Measurements from ENCODE around the gene PARS2. TPM values are rescaled to one million over a fixed set of nuclear protein-coding genes. Genes with fewer than 3 reads are reported as not detected.

PARS2 gene
- polyA plus RNA-seq, 1 donor (not counting 4 experiments of a cell fraction or from before 2014, with no cell fraction given) = 3.0 TPM

DNA sequence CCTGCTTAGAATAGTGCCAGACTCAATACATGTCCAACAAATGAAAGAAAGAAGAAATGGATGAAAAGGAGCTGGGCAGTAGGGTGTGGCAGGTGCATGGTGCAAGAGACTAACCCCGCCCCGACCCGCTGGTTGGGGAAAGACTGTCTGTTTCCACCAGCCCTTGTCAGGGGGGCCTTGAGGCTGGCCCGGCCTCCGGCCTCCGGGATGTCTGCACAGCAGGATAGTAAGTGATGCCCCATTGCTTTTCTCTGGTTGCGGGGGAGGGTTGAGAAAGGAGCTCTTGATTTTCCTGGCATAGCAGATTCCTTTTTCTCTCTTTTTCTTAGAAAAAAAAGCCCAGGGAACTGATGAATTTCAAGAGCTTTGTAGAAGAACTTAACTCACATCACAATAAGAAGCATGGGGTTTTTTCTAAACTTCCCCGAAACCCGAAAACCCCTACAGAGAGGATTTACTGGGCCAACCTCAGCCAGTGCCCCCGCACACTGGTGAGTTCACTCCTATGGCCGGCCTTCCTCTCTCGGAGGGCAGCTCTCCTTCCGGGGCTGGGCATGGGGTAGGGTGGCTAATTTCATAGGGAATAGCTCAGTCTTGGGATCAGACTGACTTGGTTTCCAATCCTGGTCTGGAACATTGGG, 49.3 kb upstream of the PARS2 start:
- Histone ChIP-seq H3K9ac (ENCODE audit: control insufficient read depth, extremely low read depth, insufficient read depth, low read length) (no peak overlapping the region), H3K9me1 (ENCODE audit: control insufficient read depth, extremely low read depth, insufficient read depth, low read length) (no peaks in the 10 kb centered on the region), H4K20me1 (ENCODE audit: control insufficient read depth, extremely low read depth, insufficient read depth, low read length) (no peaks in the 10 kb centered on the region), H3K27me3 (ENCODE audit: control insufficient read depth, extremely low read depth, insufficient read depth, low read length) (peaks cover 7% of the 10 kb centered on the region), H2AFZ (ENCODE audit: control insufficient read depth, low read length) (no peak overlapping the region), H3K4me2 (ENCODE audit: control insufficient read depth, extremely low read depth, insufficient read depth, low read depth, low read length) (no peak overlapping the region), H3K4me1 (ENCODE audit: control insufficient read depth, extremely low read depth, insufficient read depth, low read length) (peaks cover 1% of the 10 kb centered on the region), H3K79me2 (ENCODE audit: control insufficient read depth, insufficient read depth, low read length) (no peaks in the 10 kb centered on the region), H3K27ac (ENCODE audit: control insufficient read depth, insufficient read depth, low read length) (no peak overlapping the region), H3K36me3 (ENCODE audit: control insufficient read depth in 2 of 2, extremely low read depth in 1 of 2, insufficient read depth in 2 of 2, low read length in 2 of 2) (no peaks in the 10 kb centered on the region), H3K9me3 (ENCODE audit: control insufficient read depth, low read depth, low read length) (no peaks in the 10 kb centered on the region), H3K4me3 (ENCODE audit: control insufficient read depth in 2 of 3, extremely low read depth in 1 of 3, insufficient read depth in 2 of 3, low read depth in 1 of 3, low read length in 3 of 3) (no peak overlapping the region)
- TF ChIP-seq, protein P1, sequence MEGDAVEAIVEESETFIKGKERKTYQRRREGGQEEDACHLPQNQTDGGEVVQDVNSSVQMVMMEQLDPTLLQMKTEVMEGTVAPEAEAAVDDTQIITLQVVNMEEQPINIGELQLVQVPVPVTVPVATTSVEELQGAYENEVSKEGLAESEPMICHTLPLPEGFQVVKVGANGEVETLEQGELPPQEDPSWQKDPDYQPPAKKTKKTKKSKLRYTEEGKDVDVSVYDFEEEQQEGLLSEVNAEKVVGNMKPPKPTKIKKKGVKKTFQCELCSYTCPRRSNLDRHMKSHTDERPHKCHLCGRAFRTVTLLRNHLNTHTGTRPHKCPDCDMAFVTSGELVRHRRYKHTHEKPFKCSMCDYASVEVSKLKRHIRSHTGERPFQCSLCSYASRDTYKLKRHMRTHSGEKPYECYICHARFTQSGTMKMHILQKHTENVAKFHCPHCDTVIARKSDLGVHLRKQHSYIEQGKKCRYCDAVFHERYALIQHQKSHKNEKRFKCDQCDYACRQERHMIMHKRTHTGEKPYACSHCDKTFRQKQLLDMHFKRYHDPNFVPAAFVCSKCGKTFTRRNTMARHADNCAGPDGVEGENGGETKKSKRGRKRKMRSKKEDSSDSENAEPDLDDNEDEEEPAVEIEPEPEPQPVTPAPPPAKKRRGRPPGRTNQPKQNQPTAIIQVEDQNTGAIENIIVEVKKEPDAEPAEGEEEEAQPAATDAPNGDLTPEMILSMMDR (optimal IDR thresholded peaks at IDR 0.05 in 1 of 3, IDR thresholded peaks at IDR 0.05 in 1 of 3, conservative IDR thresholded peaks at IDR 0.05 in 1 of 3; ENCODE audit: extremely low read depth in 1 of 3, insufficient read depth in 2 of 3, low read length in 3 of 3) = no peak
- TF ChIP-seq EZH2 (IDR thresholded peaks at IDR 0.05; ENCODE audit: low read length) = no peak
- FAIRE-seq = no peak
- DNase-seq (ENCODE audit: low read depth, low spot score) = no peak
- dilution Hi-C loops (cut with MboI; ENCODE audit: extremely low pct_ligation_motif_present, low sequenced_read_pairs) = no loop called here

GRCh38 chr1:54812801-54813484, 48.6 kb upstream of the PARS2 start:
- Histone ChIP-seq H3K9ac (ENCODE audit: control insufficient read depth, extremely low read depth, insufficient read depth, low read length) (no peak overlapping the region), H3K9me3 (ENCODE audit: control insufficient read depth, low read depth, low read length) (no peaks in the 10 kb centered on the region), H3K4me3 (ENCODE audit: control insufficient read depth in 2 of 3, extremely low read depth in 1 of 3, insufficient read depth in 2 of 3, low read depth in 1 of 3, low read length in 3 of 3) (no peak overlapping the region), H3K36me3 (ENCODE audit: control insufficient read depth in 2 of 2, extremely low read depth in 1 of 2, insufficient read depth in 2 of 2, low read length in 2 of 2) (no peaks in the 10 kb centered on the region), H3K27ac (ENCODE audit: control insufficient read depth, insufficient read depth, low read length) (no peak overlapping the region), H3K79me2 (ENCODE audit: control insufficient read depth, insufficient read depth, low read length) (no peaks in the 10 kb centered on the region), H3K27me3 (ENCODE audit: control insufficient read depth, extremely low read depth, insufficient read depth, low read length) (peaks cover 7% of the 10 kb centered on the region), H2AFZ (ENCODE audit: control insufficient read depth, low read length) (no peak overlapping the region), H3K4me1 (ENCODE audit: control insufficient read depth, extremely low read depth, insufficient read depth, low read length) (no peaks in the 10 kb centered on the region), H4K20me1 (ENCODE audit: control insufficient read depth, extremely low read depth, insufficient read depth, low read length) (no peaks in the 10 kb centered on the region), H3K9me1 (ENCODE audit: control insufficient read depth, extremely low read depth, insufficient read depth, low read length) (no peaks in the 10 kb centered on the region), H3K4me2 (ENCODE audit: control insufficient read depth, extremely low read depth, insufficient read depth, low read depth, low read length) (no peak overlapping the region)
- FAIRE-seq (no peak), DNase-seq (ENCODE audit: low read depth, low spot score) (no peak)
- TF ChIP-seq, protein P1 (optimal IDR thresholded peaks at IDR 0.05 in 1 of 3, IDR thresholded peaks at IDR 0.05 in 1 of 3, conservative IDR thresholded peaks at IDR 0.05 in 1 of 3; ENCODE audit: extremely low read depth in 1 of 3, insufficient read depth in 2 of 3, low read length in 3 of 3) = no peak
- no peak for TF ChIP-seq EZH2 (IDR thresholded peaks at IDR 0.05; ENCODE audit: low read length)
- dilution Hi-C loops (cut with MboI; ENCODE audit: extremely low pct_ligation_motif_present, low sequenced_read_pairs) = no loop called here
